VCaP (cell line): Measurements from ENCODE around the gene PLD1.

ENCODE experiments used
- H3K27ac ChIP-seq: fragments of 450-650 bp; 2 replicates; pipeline ENCODE4 v1.5.1; 2017
- CTCF ChIP-seq: fragments of 450-650 bp; conservative IDR thresholded peaks from 2 replicates; pipeline ENCODE4 v1.5.1; 2017; ENCODE audit warnings: mild to moderate bottlenecking, moderate library complexity

Gene PLD1

GRCh38 chr3:171755015-171755589, 55.2 kb downstream of the PLD1 start:
- no peak for TF ChIP-seq CTCF

GRCh38 chr3:171753665-171754408, 56.4 kb downstream of the PLD1 start:
- H3K27ac ChIP-seq: peak overlapping the region; percentile 45; the same call in 1 of the 2 replicates

More at GRCh38 chr3:171755015-171755589, 55.2 kb downstream of the PLD1 start:
- H3K27ac ChIP-seq: no peak overlapping the region

GRCh38 chr3:171753025-171753472, 57.2 kb downstream of the PLD1 start:
- peak overlapping the region; percentile 45; the same call in 1 of the 2 replicates for H3K27ac ChIP-seq
- TF ChIP-seq CTCF: no peak

More at GRCh38 chr3:171753665-171754408, 56.4 kb downstream of the PLD1 start:
- TF ChIP-seq CTCF: no peak

GRCh38 chr3:171752329-171752728, 58.0 kb downstream of the PLD1 start:
- peak overlapping the region; percentile 45; the same call in 1 of the 2 replicates for H3K27ac ChIP-seq
- TF ChIP-seq CTCF: no peak

GRCh38 chr3:171749124-171749523, 61.2 kb downstream of the PLD1 start:
- no peak overlapping the region for H3K27ac ChIP-seq
- no peak for TF ChIP-seq CTCF

GRCh38 chr3:171748064-171748924, 62.0 kb downstream of the PLD1 start:
- H3K27ac ChIP-seq: no peak overlapping the region
- no peak for TF ChIP-seq CTCF
